Mesothelial cell of epicardium (in vitro differentiated cells): ENCODE measurements around the gene TAOK1. TPM values are rescaled to one million over a fixed set of nuclear protein-coding genes. Genes with fewer than 3 reads are reported as not detected.
A peak's percentile ranks its signal among the peaks of the same experiment; 100 is the strongest.

Experiments
- DNase-seq, 2 experiments: peaks; one replicate each; pipeline ENCODE4 v3.0.0; 2021; ENCODE audit warnings: low spot score in 2 of 2; ENCODE audit not compliant: unreplicated experiment in 2 of 2
- H3K27ac Mint-ChIP-seq: 2 replicates; pipeline ENCODE4 v1.8.0; 2021; ENCODE audit warnings: mixed read lengths
- H3K27me3 Mint-ChIP-seq: 2 replicates; pipeline ENCODE4 v1.8.0; 2021; ENCODE audit warnings: low read depth, mixed read lengths
- H3K36me3 Mint-ChIP-seq: 2 replicates; pipeline ENCODE4 v1.8.0; 2021; ENCODE audit warnings: mixed read lengths
- H3K4me1 Mint-ChIP-seq: 2 replicates; pipeline ENCODE4 v1.8.0; 2021; ENCODE audit warnings: mixed read lengths
- H3K4me3 Mint-ChIP-seq: 2 replicates; pipeline ENCODE4 v1.8.0; 2021; ENCODE audit warnings: mild to moderate bottlenecking, moderate library complexity, mixed read lengths
- H3K9me3 Mint-ChIP-seq: 2 replicates; pipeline ENCODE4 v1.8.0; 2021; ENCODE audit warnings: mixed read lengths
- CTCF ChIP-seq: fragments of 200-600 bp; sonication (generic); IDR thresholded peaks from one replicate; pipeline ENCODE4 v1.5.0; 2021; ENCODE audit warnings: antibody characterized with exemption; ENCODE audit not compliant: unreplicated experiment
- total RNA-seq: library from RNA; stranded (reverse); gene quantifications from 3 replicates; pipeline ENCODE4 v1.2.1, GENCODE V29; 2021

The TAOK1 gene
- total RNA-seq, 1 donor from 2014 or later, result 86.7 TPM

GRCh38 chr17:29383686-29384085 lies 6.5 kb upstream of the TAOK1 start:
- H3K27ac Mint-ChIP-seq, result no peak overlapping the region
- H3K27me3 Mint-ChIP-seq, result no peaks in the 10 kb centered on the region
- H3K9me3 Mint-ChIP-seq, result no peaks in the 10 kb centered on the region
- TF ChIP-seq CTCF, result no peak
- no peaks in the 10 kb centered on the region for H3K36me3 Mint-ChIP-seq
- no peak for DNase-seq
- H3K4me3 Mint-ChIP-seq, result no peak overlapping the region
- H3K4me1 Mint-ChIP-seq, result peaks cover 7% of the 10 kb centered on the region

GRCh38 chr17:29384901-29385300 lies 5.3 kb upstream of the TAOK1 start:
- no peaks in the 10 kb centered on the region for H3K9me3 Mint-ChIP-seq
- no peaks in the 10 kb centered on the region for H3K27me3 Mint-ChIP-seq
- H3K4me1 Mint-ChIP-seq, result peaks cover 3% of the 10 kb centered on the region
- no peak overlapping the region for H3K27ac Mint-ChIP-seq
- DNase-seq, result no peak
- H3K4me3 Mint-ChIP-seq, result no peak overlapping the region
- no peaks in the 10 kb centered on the region for H3K36me3 Mint-ChIP-seq
- no peak for TF ChIP-seq CTCF

GRCh38 chr17:29386760-29387159 lies 3.4 kb upstream of the TAOK1 start:
- no peaks in the 10 kb centered on the region for H3K36me3 Mint-ChIP-seq
- H3K9me3 Mint-ChIP-seq, result no peaks in the 10 kb centered on the region
- H3K27ac Mint-ChIP-seq, result no peak overlapping the region
- DNase-seq, result no peak
- H3K4me3 Mint-ChIP-seq, result no peak overlapping the region
- H3K4me1 Mint-ChIP-seq, result peaks cover 10% of the 10 kb centered on the region
- TF ChIP-seq CTCF, result no peak
- H3K27me3 Mint-ChIP-seq, result no peaks in the 10 kb centered on the region

- H3K27me3 Mint-ChIP-seq, result no peaks in the 10 kb centered on the region
- H3K4me1 Mint-ChIP-seq, result peaks cover 29% of the 10 kb centered on the region
- H3K4me3 Mint-ChIP-seq, result no peak overlapping the region
- no peak for DNase-seq
- H3K27ac Mint-ChIP-seq, result no peak overlapping the region
- no peaks in the 10 kb centered on the region for H3K9me3 Mint-ChIP-seq
- H3K36me3 Mint-ChIP-seq, result no peaks in the 10 kb centered on the region
- no peak for TF ChIP-seq CTCF
Observed at GRCh38 chr17:29388937-29389336, 1.2 kb upstream of the TAOK1 start.

- no peaks in the 10 kb centered on the region for H3K9me3 Mint-ChIP-seq
- peaks cover 32% of the 10 kb centered on the region for H3K4me1 Mint-ChIP-seq
- H3K4me3 Mint-ChIP-seq, result peak overlapping the region; percentile 96
- no peak for TF ChIP-seq CTCF
- DNase-seq, result peak; percentile 27 to 42
- H3K36me3 Mint-ChIP-seq, result no peaks in the 10 kb centered on the region
- H3K27me3 Mint-ChIP-seq, result no peaks in the 10 kb centered on the region
- peak overlapping the region; percentile 92 for H3K27ac Mint-ChIP-seq
Observed at GRCh38 chr17:29390851-29391631, 878 bp downstream of the TAOK1 start.
